Mucosa of stomach (tissue), 1 donor: Measurements from ENCODE around the gene OR6J1.
"Not testable (repeated sequence)": the region's sequence is repeated elsewhere in the genome, so short reads cannot be mapped to it uniquely, and the experiment has no call there.

Experiments used
- H3K27me3 ChIP-seq: one replicate; pipeline ENCODE4 v1.7.0; 2013; ENCODE audit warnings: mild to moderate bottlenecking, low read length; ENCODE audit not compliant: control insufficient read depth, insufficient read depth
- H3K36me3 ChIP-seq: one replicate; pipeline ENCODE4 v1.7.0; 2013; ENCODE audit warnings: low read length; ENCODE audit not compliant: control insufficient read depth, insufficient read depth
- H3K4me1 ChIP-seq: one replicate; pipeline ENCODE4 v1.7.0; 2013; ENCODE audit warnings: mild to moderate bottlenecking, low read length; ENCODE audit not compliant: control insufficient read depth, insufficient read depth
- H3K4me3 ChIP-seq: one replicate; pipeline ENCODE4 v1.7.0; 2013; ENCODE audit warnings: low read length
- H3K9ac ChIP-seq: one replicate; pipeline ENCODE4 v1.7.0; 2013; ENCODE audit warnings: mild to moderate bottlenecking, low read length, moderate library complexity
- H3K9me3 ChIP-seq: one replicate; pipeline ENCODE4 v1.7.0; 2013; ENCODE audit warnings: mild to moderate bottlenecking, low read length, moderate library complexity; ENCODE audit not compliant: control insufficient read depth
- donor health status: Pancreatic carcinoma.

The OR6J1 gene

DNA sequence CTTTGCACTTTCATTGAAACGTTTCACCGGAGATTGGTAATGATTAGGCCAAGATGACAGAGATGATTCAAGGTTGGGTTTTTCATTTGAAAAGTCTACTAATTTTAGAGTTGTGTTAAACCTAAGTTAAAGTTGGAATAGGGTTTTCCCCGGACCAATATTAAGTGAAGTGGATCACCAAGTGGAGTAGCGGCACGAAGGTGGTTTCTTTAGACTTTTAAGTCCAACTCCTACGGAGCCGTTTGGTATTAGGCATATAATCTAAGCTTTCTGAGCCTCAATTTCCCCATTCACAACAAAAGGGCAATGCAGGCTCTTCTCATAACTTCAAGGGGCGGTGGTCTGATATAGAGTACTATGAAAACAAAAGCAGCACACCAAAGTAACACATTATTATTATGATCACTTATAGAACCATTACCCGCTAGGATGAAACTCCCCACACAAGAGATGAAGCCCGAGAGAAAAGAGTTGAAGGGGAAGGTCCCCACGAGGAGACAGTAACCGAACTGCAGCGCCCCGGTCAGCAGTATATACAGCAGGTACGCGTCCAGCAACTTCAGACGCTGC is 55.5 kb downstream of the OR6J1 start:
- peak overlapping the region; percentile 87 for H3K9ac ChIP-seq
- H3K9me3 ChIP-seq = no peaks in the 10 kb centered on the region
- peak overlapping the region; percentile 87 for H3K4me3 ChIP-seq
- no peaks in the 10 kb centered on the region for H3K27me3 ChIP-seq
- peaks cover 19% of the 10 kb centered on the region for H3K4me1 ChIP-seq
- no peaks in the 10 kb centered on the region for H3K36me3 ChIP-seq

DNA sequence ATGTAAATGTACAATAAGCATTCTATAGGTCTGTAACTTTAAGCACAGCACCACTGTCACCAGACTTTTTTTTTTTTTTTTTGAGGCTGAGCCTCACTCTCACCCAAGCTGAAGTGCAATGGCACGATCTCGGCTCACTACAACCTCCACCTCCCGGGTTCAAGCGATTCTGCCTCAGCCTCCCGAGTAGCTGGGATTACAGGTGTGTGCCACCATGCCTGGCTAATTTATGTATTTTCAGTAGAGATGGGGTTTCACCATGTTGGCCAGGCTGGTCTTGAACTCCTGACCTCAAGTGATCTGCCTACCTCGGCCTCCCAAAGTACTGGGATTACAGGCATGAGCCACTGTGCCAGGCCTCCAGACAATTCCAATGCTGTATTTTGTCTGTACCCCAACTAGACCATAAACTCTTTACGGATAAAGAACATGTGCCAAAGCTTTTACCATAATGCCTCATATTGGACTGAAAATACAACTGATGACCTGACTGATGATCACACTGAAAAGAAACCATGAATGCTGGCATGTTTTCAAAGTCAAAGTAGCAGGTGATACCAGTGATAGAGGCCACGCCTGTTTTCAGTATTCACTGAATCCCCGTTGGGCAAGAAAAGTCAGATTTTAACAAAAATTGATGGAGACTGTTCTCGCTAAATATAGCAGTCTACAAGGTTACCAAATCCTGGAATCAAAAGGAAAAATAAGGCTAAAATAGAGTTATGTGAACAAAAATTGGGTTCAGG is 56.3 kb downstream of the OR6J1 start:
- Histone ChIP-seq H3K4me3 (peak overlapping the region; percentile 87), H3K9ac (peak overlapping the region; percentile 87), H3K4me1 (peaks cover 12% of the 10 kb centered on the region)
- H3K9me3 ChIP-seq, H3K27me3 ChIP-seq, H3K36me3 ChIP-seq: not testable (repeated sequence)

DNA sequence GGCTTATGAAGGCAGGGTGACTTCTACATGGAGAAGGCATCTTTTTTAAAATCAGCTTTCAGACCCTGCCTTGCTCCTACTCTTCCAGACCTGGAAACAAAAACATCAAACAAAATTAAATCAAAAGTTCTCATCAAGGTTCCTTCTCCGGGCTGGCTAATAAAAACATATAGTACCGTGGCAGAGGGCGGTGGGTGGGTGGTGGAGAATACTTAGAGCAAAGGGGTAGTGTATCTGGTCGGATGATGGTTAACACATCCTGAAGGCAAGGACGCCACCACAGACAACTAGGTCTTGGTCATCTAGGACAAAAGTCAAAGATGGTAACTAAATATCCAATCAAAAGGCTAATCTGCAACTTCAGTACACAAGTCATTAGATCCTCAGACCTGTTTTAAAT is 56.9 kb downstream of the OR6J1 start:
- Histone ChIP-seq H3K9ac (no peak overlapping the region), H3K27me3 (no peaks in the 10 kb centered on the region), H3K9me3 (no peaks in the 10 kb centered on the region), H3K4me3 (no peak overlapping the region), H3K36me3 (no peaks in the 10 kb centered on the region), H3K4me1 (peaks cover 11% of the 10 kb centered on the region)

DNA sequence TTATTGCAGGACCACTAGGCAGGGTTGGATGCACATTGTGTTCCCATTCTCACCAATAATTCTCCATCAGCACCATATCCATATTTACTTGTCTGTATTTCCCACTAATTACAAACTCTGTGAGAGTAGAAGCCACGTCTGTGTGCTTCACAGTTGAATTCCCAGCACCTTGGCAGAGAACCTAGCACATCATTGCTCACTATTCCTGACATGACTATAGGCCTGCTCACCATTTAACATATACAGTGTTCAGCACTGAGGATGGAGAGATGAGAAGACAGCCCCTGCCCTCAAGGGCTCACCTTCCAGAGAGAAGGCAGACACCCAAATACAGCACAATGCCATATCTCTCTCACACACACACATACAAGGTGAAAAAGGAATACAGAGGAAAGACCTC is 60.2 kb downstream of the OR6J1 start:
- Histone ChIP-seq H3K9ac (no peak overlapping the region), H3K4me1 (peaks cover 5% of the 10 kb centered on the region), H3K4me3 (no peak overlapping the region), H3K9me3 (no peaks in the 10 kb centered on the region), H3K36me3 (no peaks in the 10 kb centered on the region), H3K27me3 (no peaks in the 10 kb centered on the region)
